B cell (primary cell): ENCODE measurements around the gene ARHGAP25.

Experiments used
- EZH2 ChIP-seq: IDR thresholded peaks from 2 replicates; pipeline ENCODE4 v1.6.1; 2012; ENCODE audit warnings: borderline replicate concordance, low read depth, mild to moderate bottlenecking, moderate library complexity, low read length; ENCODE audit not compliant: insufficient read depth, poor library complexity, severe bottlenecking
- TF ChIP-seq, protein P1 (sequence below): fragments of 200-600 bp; IDR thresholded peaks from one replicate; pipeline ENCODE4 v1.8.0; 2022; ENCODE audit warnings: antibody characterized with exemption, mild to moderate bottlenecking

DNA sequence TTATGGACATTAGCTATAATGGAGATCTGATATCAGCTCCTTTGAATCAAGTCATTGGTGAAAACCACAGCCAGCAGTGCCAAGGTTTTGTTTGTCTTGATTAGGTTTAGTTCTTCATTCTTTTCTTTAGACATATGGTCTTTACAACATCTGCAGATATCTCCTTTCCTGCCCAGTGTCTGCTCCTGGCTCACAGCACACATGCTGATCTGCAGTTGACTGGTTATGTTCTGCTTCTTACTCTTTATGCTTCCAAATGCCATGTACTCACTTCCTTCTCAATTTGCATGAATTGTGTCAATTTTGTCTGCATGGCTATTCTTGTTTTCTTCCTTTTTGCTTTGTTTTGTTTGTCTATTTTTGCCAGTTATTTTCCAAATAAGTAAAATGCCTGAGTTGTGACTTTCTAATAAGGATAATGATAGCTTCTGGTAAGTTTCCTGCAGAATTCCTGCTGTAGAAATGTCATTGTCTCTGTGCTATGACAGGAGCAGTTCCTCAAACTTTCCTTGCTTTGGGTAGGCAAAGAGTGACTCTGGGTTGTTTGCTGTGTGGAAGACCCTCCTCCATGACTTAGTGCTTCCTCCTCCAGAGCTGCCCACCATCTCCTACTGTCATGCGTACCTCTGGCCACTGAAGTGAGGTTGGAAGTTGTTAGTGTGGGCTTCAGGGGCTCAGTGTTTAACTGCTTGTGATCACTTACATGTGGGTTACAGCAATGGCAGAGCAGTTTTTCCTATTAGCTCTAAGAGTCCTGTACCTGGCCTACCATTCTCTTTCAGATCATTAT is 8.2 kb downstream of the ARHGAP25 start:
- TF ChIP-seq, protein P1, sequence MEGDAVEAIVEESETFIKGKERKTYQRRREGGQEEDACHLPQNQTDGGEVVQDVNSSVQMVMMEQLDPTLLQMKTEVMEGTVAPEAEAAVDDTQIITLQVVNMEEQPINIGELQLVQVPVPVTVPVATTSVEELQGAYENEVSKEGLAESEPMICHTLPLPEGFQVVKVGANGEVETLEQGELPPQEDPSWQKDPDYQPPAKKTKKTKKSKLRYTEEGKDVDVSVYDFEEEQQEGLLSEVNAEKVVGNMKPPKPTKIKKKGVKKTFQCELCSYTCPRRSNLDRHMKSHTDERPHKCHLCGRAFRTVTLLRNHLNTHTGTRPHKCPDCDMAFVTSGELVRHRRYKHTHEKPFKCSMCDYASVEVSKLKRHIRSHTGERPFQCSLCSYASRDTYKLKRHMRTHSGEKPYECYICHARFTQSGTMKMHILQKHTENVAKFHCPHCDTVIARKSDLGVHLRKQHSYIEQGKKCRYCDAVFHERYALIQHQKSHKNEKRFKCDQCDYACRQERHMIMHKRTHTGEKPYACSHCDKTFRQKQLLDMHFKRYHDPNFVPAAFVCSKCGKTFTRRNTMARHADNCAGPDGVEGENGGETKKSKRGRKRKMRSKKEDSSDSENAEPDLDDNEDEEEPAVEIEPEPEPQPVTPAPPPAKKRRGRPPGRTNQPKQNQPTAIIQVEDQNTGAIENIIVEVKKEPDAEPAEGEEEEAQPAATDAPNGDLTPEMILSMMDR, result no peak
- no peak for TF ChIP-seq EZH2
